Stimulated activated CD8-positive, alpha-beta memory T cell treated with anti-CD3 and anti-CD28 coated beads, Interleukin-15, amount 100 ng/mL, for 24 hours (primary cell): ENCODE data around the gene MOXD1.

Experiments used
- DNase-seq: peaks from one replicate; pipeline ENCODE4 v3.0.0-alpha.2; 2020; ENCODE audit warnings: low read depth

The MOXD1 gene

GRCh38 chr6:132399376-132400074 is 1.8 kb downstream of the MOXD1 start:
- DNase-seq, result no peak

DNA sequence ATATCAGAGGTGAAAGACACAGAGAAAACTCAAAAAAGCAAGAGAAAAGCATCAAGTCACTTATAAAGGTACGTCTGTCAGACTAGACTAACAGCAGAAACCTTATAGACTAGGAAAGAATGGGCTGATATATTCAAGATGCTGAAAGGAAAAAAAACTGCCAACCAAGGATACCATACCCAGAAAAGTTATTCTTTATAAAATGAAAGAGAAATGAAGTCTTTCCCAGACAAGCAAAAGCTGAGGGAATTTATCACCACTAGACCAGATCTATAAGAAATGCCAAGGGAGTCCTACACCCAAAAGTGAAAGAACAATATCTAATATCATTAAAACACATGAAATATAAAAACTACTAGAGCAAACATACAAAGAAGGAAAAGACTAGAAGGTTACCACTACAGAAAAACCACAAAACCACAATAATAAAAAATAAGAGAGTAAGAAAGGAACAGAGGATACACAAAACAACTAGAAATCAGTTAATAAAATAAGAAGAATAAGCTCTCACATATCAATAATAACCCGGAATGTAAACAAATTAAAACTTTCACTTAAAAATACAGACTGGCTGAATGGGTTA is 6.2 kb downstream of the MOXD1 start:
- no peak for DNase-seq

DNA sequence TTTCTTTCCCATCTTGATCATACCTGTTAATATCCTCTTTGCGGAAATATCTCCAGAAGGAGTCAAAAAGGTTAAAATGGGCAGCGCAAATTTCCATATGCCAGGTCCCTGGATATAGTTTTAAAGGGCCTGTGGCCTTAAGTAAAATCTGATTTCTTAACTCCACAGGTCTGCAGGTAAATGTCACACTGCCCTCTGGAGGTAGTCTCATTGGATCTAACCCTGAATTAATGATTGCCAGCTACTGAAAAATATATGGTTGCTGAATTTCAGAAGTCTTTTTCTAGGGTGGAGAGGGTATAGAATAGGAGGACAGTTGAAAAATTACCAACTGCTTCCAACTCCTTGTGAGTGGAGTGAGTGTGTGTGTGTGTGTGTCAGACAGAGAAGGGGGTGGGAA is 8.5 kb downstream of the MOXD1 start:
- no peak for DNase-seq

DNA sequence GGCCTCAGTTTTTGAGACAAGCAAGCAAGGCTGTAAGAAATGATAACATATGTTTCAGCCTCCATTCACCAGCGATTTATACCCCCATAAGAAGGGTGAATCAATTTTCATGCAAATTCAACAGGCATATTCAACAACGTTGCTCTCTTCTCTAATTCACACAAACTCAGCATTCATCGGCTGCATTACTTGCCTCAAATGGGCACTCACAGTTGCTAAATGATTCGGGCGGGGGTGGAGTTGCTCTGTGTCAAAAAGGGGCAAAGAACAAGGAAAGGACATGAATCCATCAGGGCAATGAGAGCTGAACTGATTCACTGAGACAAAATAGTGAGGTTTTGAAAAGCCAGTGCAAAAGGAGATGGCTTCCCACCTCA is 9.0 kb downstream of the MOXD1 start:
- DNase-seq, result no peak

DNA sequence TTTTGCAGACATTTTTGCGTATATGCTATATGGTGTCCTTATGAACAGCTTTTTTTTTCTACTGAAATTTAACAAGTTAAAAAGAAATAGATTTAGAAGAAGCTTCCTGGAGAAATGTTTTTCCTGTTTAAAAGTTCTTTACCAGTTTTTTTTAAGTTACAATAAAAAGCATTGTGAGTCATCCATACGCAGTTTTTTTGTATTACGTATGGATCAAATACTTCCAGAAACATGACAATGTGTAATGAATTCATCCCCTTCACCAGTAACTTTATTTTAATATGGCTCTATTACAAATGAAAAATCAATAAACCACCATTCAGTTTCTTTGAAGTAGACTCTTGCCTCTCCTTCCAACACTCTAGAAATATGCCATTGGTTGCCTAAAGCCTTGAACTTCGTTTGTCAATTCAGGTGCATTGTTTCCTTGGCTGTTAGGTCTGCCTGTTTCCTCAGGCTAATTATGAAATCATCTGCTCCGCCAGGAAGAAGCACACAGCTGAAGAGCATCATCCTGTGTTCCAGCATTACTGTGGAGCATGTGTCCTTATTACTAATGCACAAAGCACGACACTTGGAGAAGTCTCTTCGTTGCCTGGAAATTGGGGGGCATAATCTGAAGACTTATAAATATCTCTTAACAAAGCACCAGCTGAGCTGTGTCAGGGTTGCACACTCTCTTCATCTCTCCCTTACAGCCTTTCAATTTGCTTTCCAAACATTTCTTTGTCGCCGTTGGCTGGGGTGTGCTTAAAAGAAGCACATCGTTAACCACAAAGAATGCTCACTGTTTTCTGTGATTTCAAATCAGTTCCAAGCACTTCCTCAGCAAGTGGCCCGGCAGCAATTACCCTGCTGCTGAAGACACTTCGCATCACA is 9.6 kb downstream of the MOXD1 start:
- no peak for DNase-seq

- no peak for DNase-seq
Observed at GRCh38 chr6:132390451-132390850, 10.8 kb downstream of the MOXD1 start.

- DNase-seq, result no peak
Observed at GRCh38 chr6:132390017-132390416, 11.3 kb downstream of the MOXD1 start.

- DNase-seq, result no peak
Observed at GRCh38 chr6:132388291-132388690, 13.0 kb downstream of the MOXD1 start.

- DNase-seq, result no peak
Observed at GRCh38 chr6:132382630-132383175, 18.6 kb downstream of the MOXD1 start.

DNA sequence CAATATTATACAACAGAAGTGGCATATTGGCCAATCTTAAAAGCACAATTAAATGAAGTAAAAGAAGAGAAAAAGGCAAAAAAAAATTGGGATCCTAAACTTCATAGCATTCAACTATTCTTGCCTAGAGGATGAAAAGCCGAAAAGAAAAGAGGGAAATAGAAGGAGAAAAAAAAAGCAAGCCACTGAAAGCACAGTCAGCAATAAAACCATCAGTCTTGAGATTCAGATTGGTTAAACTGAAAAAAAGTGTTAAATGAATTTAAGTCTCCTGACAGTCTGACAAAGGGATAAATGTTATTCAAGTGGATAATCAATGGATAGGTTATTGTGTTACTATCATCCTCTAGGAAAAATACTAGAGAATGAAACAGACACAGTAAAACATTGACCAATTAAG is 19.9 kb downstream of the MOXD1 start:
- DNase-seq, result no peak

- no peak for DNase-seq
Observed at GRCh38 chr6:132380358-132381029, 20.8 kb downstream of the MOXD1 start.

DNA sequence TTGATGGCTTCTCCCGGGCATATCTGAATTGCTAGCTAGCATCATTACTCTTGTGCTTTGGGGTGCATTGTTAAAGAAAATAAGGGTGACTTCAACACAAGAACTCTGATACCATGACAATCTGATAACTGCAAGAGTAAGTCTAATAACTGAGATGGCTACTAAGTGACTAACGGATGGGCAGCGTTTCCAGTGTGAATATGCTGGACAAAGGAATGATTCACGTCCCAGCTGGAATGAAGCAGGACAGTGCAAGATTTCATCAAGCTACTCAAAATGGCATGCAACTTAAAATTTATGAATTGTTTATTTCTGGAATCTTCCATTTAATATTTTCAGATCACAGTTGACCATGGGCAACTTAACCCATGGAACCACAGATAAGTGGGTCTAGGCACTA is 31.7 kb downstream of the MOXD1 start:
- no peak for DNase-seq

DNA sequence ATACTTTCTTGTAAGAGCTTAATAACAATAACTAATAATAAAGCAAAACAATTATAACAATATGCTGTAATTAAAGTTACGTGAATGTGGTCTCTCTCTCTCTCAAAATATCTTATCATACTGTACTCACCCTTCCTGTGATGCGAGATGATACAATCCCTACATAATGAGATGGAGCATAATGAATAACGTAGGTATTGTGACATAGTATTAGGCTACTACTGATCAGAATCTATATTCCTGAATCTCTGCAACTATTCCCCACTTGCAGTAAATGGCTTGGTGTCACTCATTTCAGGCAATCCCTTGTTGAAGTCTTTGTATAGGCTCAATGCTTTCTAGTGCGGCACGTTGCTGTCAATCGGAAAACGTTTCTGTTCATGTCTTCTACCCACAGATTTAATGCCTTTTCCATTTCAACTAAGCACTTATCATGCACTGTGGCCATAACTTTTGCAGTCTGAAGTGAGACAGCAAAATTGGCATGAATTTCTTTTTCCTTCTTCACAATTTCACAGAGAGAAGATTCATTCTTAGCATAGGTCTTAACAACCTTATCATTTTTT is 32.3 kb downstream of the MOXD1 start:
- no peak for DNase-seq

- DNase-seq, result no peak
Observed at GRCh38 chr6:132365281-132365907, 35.9 kb downstream of the MOXD1 start.

GRCh38 chr6:132364306-132365074 is 36.8 kb downstream of the MOXD1 start:
- DNase-seq, result no peak

DNA sequence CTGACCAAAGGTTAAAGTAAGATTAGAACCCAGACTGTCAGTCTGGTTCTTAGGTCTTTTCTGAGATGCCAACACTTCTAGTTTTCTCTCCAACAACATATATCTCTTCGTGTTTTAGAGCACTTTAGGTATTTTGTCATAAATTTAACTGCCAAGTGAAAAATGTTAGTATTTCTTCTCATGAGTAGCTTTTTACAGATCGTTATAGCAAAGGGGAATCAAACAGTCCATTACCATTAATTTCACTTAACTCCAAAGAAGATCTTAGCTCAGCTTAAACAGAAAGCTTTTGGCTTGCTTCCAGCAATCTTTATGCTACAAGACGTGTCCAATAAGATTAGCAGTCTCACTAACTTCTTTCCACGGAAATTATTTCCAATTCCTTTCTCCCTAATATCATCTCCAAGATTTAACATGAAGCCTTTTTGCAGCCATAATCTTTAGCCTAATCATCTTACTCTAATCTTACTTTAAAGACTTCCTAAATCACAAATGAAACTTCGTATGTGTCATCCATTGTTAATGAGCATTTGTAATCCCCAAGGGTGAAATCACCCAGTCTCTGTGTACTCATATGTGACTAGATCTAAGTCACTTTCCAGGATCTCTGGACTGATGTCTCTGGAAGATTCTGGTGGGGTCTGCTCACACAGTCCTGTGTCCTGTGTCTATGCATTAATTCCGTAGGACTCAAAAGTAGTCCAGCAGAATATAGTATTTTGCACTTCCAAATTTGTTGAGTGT is 38.7 kb downstream of the MOXD1 start:
- DNase-seq, result no peak

- DNase-seq, result no peak
Observed at GRCh38 chr6:132361101-132361500, 40.2 kb downstream of the MOXD1 start.

- no peak for DNase-seq
Observed at GRCh38 chr6:132359886-132360285, 41.4 kb downstream of the MOXD1 start.

DNA sequence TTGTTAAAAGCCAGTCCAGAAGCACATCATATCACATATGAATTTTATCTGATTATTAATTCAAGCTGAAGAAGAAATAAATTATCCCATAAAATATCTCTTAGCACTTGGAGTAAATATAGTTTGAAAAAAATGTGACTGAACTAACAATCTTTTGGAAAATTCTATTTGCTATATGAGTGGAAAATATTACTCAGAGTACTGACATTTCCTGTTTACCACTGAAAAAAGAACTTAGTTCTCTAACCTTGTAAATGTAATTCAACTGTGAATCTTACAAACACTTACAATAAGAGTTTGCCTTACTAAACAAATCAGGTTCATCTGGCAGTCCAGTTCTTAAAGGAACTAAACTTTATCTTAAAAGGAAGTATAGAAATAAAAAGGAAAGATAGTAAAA is 44.2 kb downstream of the MOXD1 start:
- no peak for DNase-seq
